Measurements from ENCODE around the gene EHF.
"Not testable (repeated sequence)": the region's sequence is repeated elsewhere in the genome, so short reads cannot be mapped to it uniquely, and the experiment has no call there.

Gene EHF

DNA sequence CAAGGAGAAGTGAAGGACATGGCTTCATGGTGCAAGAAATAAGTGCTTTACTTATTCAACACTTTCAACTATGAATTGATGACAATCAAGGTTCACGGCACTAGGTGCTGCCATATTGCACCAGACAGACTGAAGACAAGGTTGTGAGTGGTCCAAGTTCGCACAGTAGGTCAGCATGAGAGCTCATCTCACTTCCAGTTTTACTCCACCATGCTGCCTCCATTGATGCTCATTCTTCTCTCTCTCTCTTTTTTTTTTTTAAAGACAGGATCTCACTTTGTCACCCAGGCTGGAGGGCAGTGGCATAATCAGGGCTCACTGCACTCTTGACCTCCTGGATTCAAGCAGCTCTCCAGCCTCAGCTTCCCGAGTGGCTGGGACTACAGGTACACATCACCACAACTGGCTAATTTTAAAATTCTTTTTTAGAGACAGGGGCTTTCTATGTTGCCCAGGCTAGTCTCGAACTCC, 47.7 kb downstream of the EHF start:
- no peak for DNase-seq (ENCODE audit: low read depth)

DNA sequence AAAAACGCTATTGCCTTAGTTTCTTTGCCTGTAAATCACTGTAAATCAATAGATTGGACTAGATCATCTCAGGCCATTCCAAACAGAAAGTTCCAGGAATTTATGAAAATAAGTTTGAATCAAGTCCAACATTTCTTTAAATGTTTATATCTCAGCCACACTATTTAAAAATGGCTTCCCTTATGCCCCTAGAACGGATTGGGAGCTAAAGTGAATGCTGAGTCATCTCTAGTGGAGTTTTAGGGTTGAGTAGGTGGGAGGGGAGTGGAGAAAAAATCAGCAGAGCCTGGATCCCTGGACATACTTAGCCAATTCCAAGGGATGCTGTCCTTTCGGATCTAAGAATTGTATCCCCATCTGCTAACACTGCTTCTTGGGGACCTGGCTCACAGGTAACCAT, 48.6 kb downstream of the EHF start:
- DNase-seq (ENCODE audit: low read depth), result no peak

DNA sequence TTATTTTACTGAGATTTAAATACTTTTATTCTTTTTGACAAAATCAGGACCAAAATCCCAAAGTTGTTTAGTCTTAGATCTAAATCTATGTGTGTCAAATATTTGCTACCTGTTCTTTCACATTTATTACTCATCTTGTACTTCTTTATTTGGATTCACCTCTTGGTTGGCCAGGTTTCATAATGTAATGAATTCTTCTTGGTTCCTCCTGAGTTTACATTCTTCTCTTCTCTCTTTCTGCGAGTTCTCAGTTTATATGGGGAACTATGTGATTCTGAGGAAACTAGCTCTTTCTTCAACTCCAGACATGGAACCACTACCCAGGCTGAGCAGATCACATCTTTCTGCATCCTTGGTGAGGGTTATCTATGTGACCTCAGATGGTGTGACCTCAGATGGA, 50.2 kb downstream of the EHF start:
- no peak for DNase-seq (ENCODE audit: low read depth)

DNA sequence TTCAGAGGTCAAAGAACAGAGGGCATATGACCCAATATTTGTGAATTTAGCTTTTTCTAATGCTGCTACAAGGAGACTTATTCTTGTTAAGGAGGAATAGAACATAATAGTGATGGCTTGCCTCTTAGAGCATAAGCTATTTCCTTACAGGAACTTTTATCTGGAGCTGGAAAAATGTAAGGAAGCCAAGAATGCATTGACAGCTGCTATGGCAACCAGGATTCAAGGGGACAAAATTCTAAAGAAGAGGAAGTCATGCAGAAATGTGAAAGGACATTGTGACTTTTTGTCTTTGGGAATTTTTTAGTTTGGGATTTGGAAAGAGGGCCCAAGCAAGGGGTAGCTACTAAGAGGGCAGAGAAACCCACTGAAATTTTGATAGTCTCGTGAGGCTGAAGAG, 51.1 kb downstream of the EHF start:
- no peak for DNase-seq (ENCODE audit: low read depth)

DNA sequence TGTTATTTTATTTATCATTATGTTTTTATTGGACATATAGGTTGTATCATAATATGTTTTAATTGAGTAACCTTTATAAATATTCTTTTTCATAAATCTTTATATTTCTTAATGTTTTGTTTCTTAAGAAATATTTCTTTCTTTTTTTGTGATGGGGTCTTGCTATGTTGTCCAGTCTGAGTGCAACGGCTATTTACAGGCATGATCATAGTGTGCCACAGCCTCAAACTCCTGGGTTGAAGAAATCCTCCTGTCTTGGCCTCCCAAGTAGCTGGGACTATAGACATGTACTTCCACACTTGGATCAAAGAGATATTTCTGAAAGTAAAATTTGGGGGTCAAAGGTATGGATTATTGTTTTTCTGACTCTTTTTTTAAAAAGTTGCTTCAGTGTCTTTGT, 53.1 kb downstream of the EHF start:
- no peak for DNase-seq (ENCODE audit: low read depth)

DNA sequence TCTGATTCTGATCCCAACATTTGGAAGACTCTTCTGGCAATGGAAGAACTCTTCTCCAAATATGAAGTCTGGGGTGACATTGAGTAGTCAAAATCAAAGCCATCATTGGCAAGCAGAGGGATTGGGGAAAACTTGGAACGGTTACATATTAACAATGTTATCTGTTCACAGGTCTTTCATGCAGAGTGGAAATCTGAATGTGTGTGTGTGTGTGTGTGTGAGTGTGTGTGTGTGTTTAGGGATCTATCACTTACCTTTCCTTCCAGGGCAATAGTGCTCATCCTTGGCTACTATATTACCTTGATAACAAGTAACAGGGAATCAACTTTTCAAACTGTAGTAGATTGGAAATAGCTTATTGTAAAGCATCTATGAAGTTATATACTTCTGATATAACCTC, 55.3 kb downstream of the EHF start:
- no peak for DNase-seq (ENCODE audit: low read depth)

DNA sequence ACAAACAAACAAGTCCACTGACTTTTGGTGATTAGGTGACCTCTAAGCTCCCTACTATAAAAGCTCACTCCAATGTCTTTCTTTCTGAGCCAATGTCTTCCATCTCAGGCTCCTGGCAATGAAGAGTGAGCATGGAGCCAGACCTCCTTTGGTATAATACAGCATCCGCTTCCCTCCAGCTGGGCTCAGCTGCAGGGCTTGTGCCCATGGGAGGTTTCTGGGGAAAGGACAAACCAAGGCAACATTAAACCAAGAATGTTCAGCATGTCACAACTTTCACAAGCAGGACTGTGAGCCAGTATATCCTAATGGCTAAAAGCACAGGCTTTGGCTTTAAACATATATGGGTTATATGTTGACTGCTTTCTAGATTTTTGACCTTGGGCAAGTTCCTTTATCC, 58.8 kb downstream of the EHF start:
- no peak for DNase-seq (ENCODE audit: low read depth)

DNA sequence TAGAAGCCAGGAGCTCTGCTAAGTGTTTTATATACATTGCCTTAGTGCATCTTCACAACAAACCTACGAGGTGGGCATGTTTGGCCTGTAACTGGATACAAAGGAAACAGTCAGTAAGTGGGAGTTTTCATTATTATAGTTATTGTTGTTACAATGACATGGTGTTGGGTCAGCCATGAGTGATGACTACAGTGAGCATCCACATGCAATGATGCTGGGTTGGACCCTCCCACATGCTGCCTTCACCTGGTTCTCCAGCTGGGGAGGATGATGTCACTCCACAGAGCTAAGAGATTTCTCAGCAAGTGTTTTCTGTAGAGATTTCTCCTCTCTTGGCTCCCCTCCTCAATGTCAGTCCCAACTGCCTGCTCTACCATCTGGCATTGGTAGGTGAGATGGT, 59.3 kb downstream of the EHF start:
- no peak for DNase-seq (ENCODE audit: low read depth)

DNA sequence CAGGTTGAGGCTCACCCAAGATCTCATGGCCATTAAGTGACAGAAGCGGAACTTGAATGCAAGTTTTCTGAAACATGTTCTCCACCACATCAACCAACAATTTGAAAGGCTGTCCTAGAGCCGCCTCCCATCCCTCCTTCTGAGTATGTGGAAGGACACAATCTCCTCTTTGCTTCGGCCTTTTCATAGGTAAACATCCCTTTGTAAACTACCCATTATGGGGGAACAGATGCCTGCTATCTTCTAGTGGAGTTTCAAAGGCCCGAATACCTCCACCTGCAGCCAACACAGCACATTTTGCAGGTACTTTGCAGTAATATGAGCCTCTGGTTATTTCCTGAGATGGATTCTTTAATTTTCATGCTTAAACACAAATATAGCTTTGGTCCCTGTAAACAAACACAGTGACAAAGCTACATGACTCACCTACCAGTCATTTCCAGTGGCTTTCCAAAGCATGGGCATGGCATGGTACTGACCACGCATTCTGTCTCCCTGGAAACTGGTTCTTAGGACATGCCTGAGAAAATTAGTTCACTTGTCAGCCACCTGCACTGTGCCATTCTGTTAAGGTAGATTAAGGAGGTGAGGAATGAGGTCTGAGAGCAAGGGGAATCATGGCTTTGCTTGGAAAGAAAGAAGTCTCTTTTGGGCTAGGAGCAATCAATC, 60.2 kb downstream of the EHF start:
- DNase-seq (ENCODE audit: low read depth), result peak; percentile 4

DNA sequence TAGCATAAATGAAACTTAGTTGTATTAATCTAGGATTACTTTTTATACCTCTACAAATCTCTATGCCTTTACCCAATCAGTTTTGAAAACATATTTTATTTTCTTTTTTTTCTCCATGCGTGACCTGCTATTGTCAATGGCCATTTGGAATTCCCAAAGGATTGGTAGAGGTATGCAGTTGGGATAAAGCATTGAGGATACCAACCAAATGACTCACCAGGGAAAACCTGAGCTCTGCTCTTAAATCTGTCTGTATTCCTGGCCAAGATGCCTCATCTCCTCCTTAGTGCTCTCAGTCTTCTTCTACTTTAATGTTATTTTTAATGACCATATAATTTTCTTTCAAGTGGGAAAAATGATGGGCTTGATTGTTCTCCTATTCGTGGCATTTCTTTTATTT, 61.9 kb downstream of the EHF start:
- DNase-seq (ENCODE audit: low read depth), result no peak

DNA sequence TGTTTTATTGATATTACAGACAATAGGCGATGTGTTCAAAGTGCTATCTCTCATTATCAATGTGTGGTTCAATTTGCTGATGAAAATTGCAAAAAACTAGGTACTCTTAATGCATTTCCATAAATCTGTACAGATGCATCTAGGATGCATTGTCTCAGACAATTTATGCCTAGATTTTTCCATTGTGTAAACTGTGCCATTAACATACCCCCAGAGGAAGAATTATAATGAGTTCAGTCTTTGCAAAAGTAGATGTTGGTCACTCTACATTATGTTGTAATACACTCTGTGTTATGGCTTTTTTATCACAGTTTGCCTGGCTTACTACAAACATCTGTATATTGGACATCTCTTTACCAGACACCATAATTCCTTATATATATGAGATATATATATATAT, 62.5 kb downstream of the EHF start:
- DNase-seq (ENCODE audit: low read depth), result no peak

DNA sequence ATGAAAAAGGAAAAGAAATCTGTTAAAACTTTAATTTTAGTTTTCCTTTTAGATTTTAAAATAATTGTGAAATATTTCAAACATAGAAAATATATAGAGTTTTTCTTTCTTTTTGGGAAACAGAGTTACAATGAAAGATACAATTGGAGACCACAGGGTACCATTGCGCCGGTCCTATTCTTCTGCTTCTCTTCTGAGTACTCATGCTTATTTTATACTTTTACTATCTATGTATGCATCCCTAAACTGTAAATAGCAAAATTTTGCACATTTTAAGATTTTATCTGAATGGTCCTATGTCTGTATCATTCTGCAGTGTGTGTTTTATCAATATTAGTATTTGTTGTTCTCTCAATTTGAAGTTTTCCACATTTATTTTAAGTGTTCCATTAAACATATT, 65.0 kb downstream of the EHF start:
- DNase-seq (ENCODE audit: low read depth), result no peak

DNA sequence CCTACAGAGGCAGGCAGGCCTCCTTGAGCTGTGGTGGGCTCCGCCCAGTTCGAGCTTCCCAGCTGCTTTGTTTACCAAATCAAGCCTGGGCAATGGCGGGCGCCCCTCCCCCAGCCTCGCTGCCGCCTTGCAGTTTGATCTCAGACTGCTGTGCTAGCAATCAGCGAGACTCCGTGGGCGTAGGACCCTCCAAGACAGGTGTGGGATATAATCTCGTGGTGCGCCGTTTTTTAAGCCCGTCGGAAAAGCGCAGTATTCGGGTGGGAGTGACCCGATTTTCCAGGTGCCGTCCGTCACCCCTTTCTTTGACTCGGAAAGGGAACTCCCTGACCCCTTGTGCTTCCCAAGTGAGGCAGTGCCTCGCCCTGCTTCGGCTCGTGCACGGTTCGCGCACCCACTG, 71.4 kb downstream of the EHF start:
- not testable (repeated sequence) for DNase-seq (ENCODE audit: low read depth)

DNA sequence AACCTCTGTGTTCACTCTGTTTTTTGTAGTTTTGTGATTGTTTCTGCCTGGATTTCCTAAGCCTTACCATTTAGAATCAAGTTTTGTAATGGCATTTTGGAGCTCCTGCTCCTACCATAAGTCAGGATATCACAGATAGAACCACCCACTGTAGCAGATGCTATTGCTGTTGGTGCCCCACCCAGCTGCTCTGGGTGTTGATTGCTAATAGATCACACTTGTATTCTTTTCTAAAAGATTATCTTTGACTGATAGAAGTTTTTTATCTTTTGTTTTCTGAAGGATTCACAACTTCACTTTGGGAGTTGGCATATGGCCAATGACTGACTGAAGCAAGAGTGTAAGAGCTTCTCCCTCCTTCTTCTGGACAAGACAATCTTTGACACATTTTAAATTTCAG, 76.0 kb downstream of the EHF start:
- no peak for DNase-seq (ENCODE audit: low read depth)

DNA sequence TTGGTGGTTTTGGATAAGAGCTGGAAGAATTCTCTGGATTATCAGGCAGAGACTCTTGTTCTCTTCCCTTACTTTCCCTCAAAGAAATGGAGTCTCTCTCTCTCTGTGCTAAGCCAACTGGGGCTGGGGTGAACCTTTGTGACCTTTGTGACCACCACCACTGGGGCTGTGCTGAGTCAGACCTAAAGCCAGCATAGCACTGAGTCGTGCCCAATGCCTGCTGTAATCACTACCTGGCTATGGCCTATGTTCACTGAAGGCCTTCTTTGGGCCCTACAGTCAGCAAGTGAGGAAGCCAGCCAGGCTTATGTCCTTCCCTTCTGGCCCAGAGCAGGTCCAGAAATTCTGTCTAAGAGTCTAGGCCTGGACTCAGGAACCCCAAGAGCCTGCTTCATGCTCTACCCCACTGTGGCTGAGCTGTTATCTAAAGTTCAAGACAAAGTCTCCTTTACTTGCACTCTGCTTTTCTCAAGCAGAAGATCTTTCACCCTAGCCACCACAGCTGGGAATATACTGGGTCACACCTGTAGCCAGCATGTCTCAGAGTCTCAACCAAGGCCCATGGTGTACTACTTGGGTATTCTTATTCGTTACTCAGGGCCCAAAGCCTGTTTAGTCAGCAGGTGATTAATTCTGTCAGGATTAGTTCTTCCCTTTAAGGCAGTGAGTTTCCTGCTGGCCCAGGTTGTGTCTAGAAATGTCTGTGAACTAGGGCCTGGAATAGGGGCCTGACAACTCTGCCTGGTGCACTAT, 86.0 kb downstream of the EHF start:
- DNase-seq (ENCODE audit: low read depth), result no peak

DNA sequence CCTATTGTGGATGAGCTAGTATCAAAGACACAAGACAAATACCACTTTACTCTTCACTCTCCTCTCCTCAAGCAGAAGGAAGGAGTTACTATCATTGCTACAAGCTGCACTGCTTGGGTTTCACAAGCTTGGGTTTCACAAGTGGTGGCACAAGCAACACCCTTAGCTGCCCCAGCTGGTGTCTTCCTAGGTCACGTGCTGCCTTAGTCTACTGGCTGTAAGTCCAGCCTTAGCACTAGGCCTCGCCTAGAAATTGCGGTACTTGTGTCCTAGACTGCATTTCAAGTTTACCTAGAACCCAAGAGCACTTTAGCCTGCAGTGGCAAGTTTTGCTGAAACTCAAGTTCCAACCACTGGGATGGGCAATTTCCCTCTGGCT, 86.6 kb downstream of the EHF start:
- no peak for DNase-seq (ENCODE audit: low read depth)
